ENCODE results near the gene C1orf210. TPM values are rescaled to one million over a fixed set of nuclear protein-coding genes. Genes with fewer than 3 reads are reported as not detected.

Gene C1orf210
- polyA plus RNA-seq, 2 of the 4 experiments (the other 2 are of a cell fraction) = not detected

DNA sequence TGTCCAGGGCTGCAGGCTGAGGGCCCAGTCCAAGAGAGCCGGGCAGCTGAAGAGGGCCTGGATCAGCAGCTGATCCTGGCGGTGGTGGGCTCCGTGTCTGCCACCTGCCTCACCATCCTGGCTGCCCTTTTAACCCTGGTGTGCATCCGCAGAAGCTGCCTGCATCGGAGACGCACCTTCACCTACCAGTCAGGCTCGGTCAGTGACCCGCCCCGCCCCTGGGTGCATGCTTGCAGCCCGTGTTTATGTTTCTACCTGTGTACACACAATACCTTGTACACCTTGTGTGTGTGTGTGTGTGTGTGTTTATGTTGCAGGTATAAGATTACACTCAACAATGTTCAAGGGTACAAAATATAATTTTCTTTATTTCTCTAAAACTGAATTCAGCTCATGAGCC is 28.4 kb upstream of the C1orf210 start:
- ChIA-PET POLR2A (no interaction called here), CTCF (no interaction called here)
- no peak for ATAC-seq

DNA sequence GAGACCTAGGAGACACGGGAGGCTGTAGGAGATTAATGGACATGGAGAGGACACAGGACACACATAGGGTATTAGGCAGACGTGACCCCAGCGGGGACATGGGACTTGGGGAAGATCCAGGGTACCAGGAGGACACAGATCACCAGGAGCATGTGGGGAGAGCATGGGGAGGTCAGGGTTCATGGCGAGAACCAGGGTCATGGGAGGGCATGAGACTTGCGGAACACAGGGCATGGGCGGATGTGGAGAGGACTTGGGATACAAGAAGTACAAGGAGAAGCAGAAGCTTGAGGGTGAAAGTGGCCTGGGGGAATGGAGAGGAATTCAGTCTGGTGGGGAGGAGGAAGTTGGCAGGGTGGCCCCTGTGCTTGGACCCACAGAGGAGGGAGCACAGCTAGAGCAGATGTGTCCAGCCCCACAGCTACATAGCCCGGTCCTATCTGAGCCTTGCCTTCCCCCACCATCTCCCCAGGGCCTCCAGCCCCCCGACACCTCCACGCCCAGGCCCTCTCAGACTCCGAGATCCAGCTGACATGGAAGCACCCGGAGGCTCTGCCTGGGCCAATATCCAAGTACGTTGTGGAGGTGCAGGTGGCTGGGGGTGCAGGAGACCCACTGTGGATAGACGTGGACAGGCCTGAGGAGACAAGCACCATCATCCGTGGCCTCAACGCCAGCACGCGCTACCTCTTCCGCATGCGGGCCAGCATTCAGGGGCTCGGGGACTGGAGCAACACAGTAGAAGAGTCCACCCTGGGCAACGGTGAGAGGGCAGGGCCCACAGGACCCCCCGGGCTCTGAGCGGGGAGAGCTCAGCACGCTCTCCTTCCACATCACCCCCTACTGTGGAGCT is 27.5 kb upstream of the C1orf210 start:
- H3K4me1 ChIP-seq = no peaks in the 10 kb centered on the region
- WGBS (ENCODE audit: missing lambda C conversion rate) = 79% methylated on average over 7 of the region's 24 CpGs
- H3K4me3 ChIP-seq = no peak overlapping the region
- no peak for TF ChIP-seq HDAC2 (IDR thresholded peaks at IDR 0.05)
- TF ChIP-seq FOSL2 (IDR thresholded peaks at IDR 0.05) = no peak
- TF ChIP-seq FOSL2 (CRISPR knock-in tag; IDR thresholded peaks at IDR 0.05) = no peak
- TF ChIP-seq ZNF302 (CRISPR knock-in tag; IDR thresholded peaks at IDR 0.05) = no peak
- no peak for TF ChIP-seq KDM5A (IDR thresholded peaks at IDR 0.05)
- no peak for TF ChIP-seq TFCP2L1 (CRISPR knock-in tag; IDR thresholded peaks at IDR 0.05)
- POLR2A ChIA-PET = no interaction called here
- no peak for DNase-seq (ENCODE audit: low read depth in 1 of 2, low spot score in 1 of 2)
- H3K4me2 ChIP-seq = no peak overlapping the region
- CTCF ChIA-PET = no interaction called here
- no peak for ATAC-seq
- FAIRE-seq = no peak
- H3K9me3 ChIP-seq = no peaks in the 10 kb centered on the region
- H3K27ac ChIP-seq = no peak overlapping the region

More for the DNA sequence above, 28.4 kb upstream of the C1orf210 start:
- no peak overlapping the region for H3K4me3 ChIP-seq
- WGBS (ENCODE audit: missing lambda C conversion rate) = 93% methylated on average over 7 of the region's 10 CpGs
- DNase-seq (ENCODE audit: low read depth in 1 of 2, low spot score in 1 of 2) (no peak), FAIRE-seq (no peak)
- no peaks in the 10 kb centered on the region for H3K4me1 ChIP-seq
- no peak overlapping the region for H3K27ac ChIP-seq
- no peak overlapping the region for H3K4me2 ChIP-seq
- no peak for TF ChIP-seq MAX (IDR thresholded peaks at IDR 0.05)
- no peak for TF ChIP-seq GATA3 (IDR thresholded peaks at IDR 0.05; ENCODE audit: borderline replicate concordance)
- no peak for TF ChIP-seq RFX5 (IDR thresholded peaks at IDR 0.05)
- TF ChIP-seq NPAS2 (CRISPR knock-in tag; IDR thresholded peaks at IDR 0.05; ENCODE audit: borderline replicate concordance) = no peak
- TF ChIP-seq HOXA7 (CRISPR knock-in tag; IDR thresholded peaks at IDR 0.05) = no peak
- no peak for TF ChIP-seq RARB (CRISPR knock-in tag; IDR thresholded peaks at IDR 0.05)
- no peak for TF ChIP-seq ZFP36 (IDR thresholded peaks at IDR 0.05; ENCODE audit: borderline replicate concordance, partially characterized antibody)
- TF ChIP-seq MYC (IDR thresholded peaks at IDR 0.05; ENCODE audit: borderline replicate concordance, low read length) = no peak
- H3K9me3 ChIP-seq = no peaks in the 10 kb centered on the region

DNA sequence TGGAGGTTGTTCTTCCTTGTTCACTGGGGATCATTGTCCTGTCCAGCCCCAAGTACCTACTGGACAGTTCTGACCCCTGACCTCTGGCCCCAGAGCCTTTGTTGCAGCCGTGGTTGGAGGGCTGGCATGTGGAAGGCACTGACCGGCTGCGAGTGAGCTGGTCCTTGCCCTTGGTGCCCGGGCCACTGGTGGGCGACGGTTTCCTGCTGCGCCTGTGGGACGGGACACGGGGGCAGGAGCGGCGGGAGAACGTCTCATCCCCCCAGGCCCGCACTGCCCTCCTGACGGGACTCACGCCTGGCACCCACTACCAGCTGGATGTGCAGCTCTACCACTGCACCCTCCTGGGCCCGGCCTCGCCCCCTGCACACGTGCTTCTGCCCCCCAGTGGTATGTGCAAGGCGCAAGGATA is 26.8 kb upstream of the C1orf210 start:
- no peak for TF ChIP-seq FOSB (CRISPR knock-in tag; IDR thresholded peaks at IDR 0.05)
- TF ChIP-seq POLR2AphosphoS2 (conservative IDR thresholded peaks at IDR 0.05; ENCODE audit: low read length) = no peak
- TF ChIP-seq MAZ (IDR thresholded peaks at IDR 0.05; ENCODE audit: borderline replicate concordance, low read depth, low read length) = no peak
- TF ChIP-seq HOXA7 (CRISPR knock-in tag; IDR thresholded peaks at IDR 0.05) = no peak
- TF ChIP-seq CBX2 (IDR thresholded peaks at IDR 0.05; ENCODE audit: borderline replicate concordance, low read depth) = no peak
- TF ChIP-seq JUNB (IDR thresholded peaks at IDR 0.05) = no peak
- TF ChIP-seq PBX3 (IDR thresholded peaks at IDR 0.05) = no peak
- no peak for TF ChIP-seq REST (IDR thresholded peaks at IDR 0.05)
- TF ChIP-seq GATA3 (IDR thresholded peaks at IDR 0.05; ENCODE audit: borderline replicate concordance) = no peak
- TF ChIP-seq CEBPB (IDR thresholded peaks at IDR 0.05) = no peak
- TF ChIP-seq RCOR1 (IDR thresholded peaks at IDR 0.05; ENCODE audit: low read depth, low read length) = no peak
- TF ChIP-seq, protein P1, sequence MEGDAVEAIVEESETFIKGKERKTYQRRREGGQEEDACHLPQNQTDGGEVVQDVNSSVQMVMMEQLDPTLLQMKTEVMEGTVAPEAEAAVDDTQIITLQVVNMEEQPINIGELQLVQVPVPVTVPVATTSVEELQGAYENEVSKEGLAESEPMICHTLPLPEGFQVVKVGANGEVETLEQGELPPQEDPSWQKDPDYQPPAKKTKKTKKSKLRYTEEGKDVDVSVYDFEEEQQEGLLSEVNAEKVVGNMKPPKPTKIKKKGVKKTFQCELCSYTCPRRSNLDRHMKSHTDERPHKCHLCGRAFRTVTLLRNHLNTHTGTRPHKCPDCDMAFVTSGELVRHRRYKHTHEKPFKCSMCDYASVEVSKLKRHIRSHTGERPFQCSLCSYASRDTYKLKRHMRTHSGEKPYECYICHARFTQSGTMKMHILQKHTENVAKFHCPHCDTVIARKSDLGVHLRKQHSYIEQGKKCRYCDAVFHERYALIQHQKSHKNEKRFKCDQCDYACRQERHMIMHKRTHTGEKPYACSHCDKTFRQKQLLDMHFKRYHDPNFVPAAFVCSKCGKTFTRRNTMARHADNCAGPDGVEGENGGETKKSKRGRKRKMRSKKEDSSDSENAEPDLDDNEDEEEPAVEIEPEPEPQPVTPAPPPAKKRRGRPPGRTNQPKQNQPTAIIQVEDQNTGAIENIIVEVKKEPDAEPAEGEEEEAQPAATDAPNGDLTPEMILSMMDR (IDR thresholded peaks at IDR 0.05) = no peak
- no peak for TF ChIP-seq ZC3H11A (IDR thresholded peaks at IDR 0.05)
- no peak for TF ChIP-seq NR3C1 (IDR thresholded peaks at IDR 0.05)
- TF ChIP-seq HEYL (CRISPR knock-in tag; IDR thresholded peaks at IDR 0.05) = no peak
- no peak for TF ChIP-seq CHD2 (IDR thresholded peaks at IDR 0.05; ENCODE audit: low read length, partially characterized antibody)
- TF ChIP-seq FOSL2 (IDR thresholded peaks at IDR 0.05) = no peak
- TF ChIP-seq FOSL2 (CRISPR knock-in tag; IDR thresholded peaks at IDR 0.05) = no peak
- TF ChIP-seq ESRRA (IDR thresholded peaks at IDR 0.05; ENCODE audit: borderline replicate concordance, low read length) = no peak
- no peak for TF ChIP-seq BHLHE40 (IDR thresholded peaks at IDR 0.05; ENCODE audit: low read depth, low read length)
- ATAC-seq (no peak), FAIRE-seq (no peak), DNase-seq (ENCODE audit: low read depth in 1 of 2, low spot score in 1 of 2) (no peak)
- POLR2A ChIA-PET = no interaction called here
- Histone ChIP-seq H3K4me3 (no peak overlapping the region), H3K4me1 (no peaks in the 10 kb centered on the region), H3K9me3 (no peaks in the 10 kb centered on the region), H3K4me2 (no peak overlapping the region), H3K27ac (no peak overlapping the region)
- WGBS (ENCODE audit: missing lambda C conversion rate) = 80% methylated on average over 11 of the region's 19 CpGs
- CTCF ChIA-PET = interaction anchor here (0.5 kb wide), 1 partner anchor 57 kb away, joined by 3 read pairs; no protein-coding TSS in a partner anchor
